OCI-LY7 (cell line): Measurements from ENCODE around the gene EGFLAM. TPM values are rescaled to one million over a fixed set of nuclear protein-coding genes. Genes with fewer than 3 reads are reported as not detected.

Experiments
- BruUV-seq: library from RNA; stranded (reverse); fragments of 400-500 nt; replicated peaks from 2 replicates; lab custom pipeline; 2021; lab: Mats Ljungman, UMichigan
- CTCF ChIA-PET: fragments of 300-600 bp; sonication (Branson Sonifier 250); formaldehyde crosslinking; loops from one replicate; lab custom pipeline; 2022; ENCODE audit warnings: antibody characterized with exemption; ENCODE audit not compliant: unreplicated experiment; lab: Charles Lee
- POLR2A ChIA-PET: fragments of 300-600 bp; sonication (Branson Sonifier 250); formaldehyde crosslinking; loops from one replicate; lab custom pipeline; 2022; ENCODE audit warnings: antibody characterized with exemption; lab: Charles Lee
- DNase-seq: peaks from one replicate; pipeline ENCODE4 v3.0.0-alpha.2; 2015; ENCODE audit warnings: low spot score
- H2AFZ ChIP-seq: fragments of 200-600 bp; sonication (generic), shearing (Covaris generic); 2 replicates; pipeline ENCODE4 v1.6.1; 2014; ENCODE audit warnings: mild to moderate bottlenecking, antibody characterized with exemption, low read length, moderate library complexity
- H3K27ac ChIP-seq: fragments of 200-600 bp; sonication (generic); 2 replicates; pipeline ENCODE4 v1.5.1; 2014; ENCODE audit warnings: mixed run types, low read depth, mild to moderate bottlenecking, moderate library complexity, low read length, inconsistent platforms; ENCODE audit not compliant: poor library complexity, severe bottlenecking
- H3K36me3 ChIP-seq: fragments of 200-600 bp; sonication (generic); 2 replicates; pipeline ENCODE4 v1.6.1; 2014; ENCODE audit warnings: mild to moderate bottlenecking, antibody characterized with exemption, low read length, moderate library complexity, mixed read lengths; ENCODE audit not compliant: insufficient read depth
- H3K4me1 ChIP-seq: fragments of 200-600 bp; sonication (generic); 2 replicates; pipeline ENCODE4 v1.5.1; 2014; ENCODE audit warnings: mild to moderate bottlenecking, low read length; ENCODE audit not compliant: insufficient read depth, poor library complexity, severe bottlenecking
- H3K4me2 ChIP-seq: fragments of 200-600 bp; sonication (generic); 2 replicates; pipeline ENCODE4 v1.6.1; 2014; ENCODE audit warnings: mild to moderate bottlenecking, low read length
- H3K4me3 ChIP-seq: fragments of 200-600 bp; sonication (generic); 2 replicates; pipeline ENCODE4 v1.5.1; 2014; ENCODE audit warnings: mild to moderate bottlenecking, low read depth, low read length; ENCODE audit not compliant: poor library complexity, severe bottlenecking
- H3K79me2 ChIP-seq: fragments of 200-600 bp; sonication (generic); 2 replicates; pipeline ENCODE4 v1.6.1; 2016; ENCODE audit warnings: low read depth, mild to moderate bottlenecking, low read length, moderate library complexity, mixed read lengths; ENCODE audit not compliant: insufficient read depth
- H3K9me2 ChIP-seq: fragments of 200-600 bp; sonication (generic); 2 replicates; pipeline ENCODE4 v1.6.1; 2016; ENCODE audit warnings: mild to moderate bottlenecking, low read length, mixed read lengths; ENCODE audit not compliant: insufficient read depth
- H3K9me3 ChIP-seq: fragments of 200-600 bp; sonication (generic); 2 replicates; pipeline ENCODE4 v1.6.1; 2014; ENCODE audit warnings: mild to moderate bottlenecking, mixed run types, low read length, mixed read lengths
- H4K20me1 ChIP-seq: fragments of 200-600 bp; sonication (generic); 2 replicates; pipeline ENCODE4 v1.6.1; 2014; ENCODE audit warnings: mild to moderate bottlenecking, antibody characterized with exemption, low read length, moderate library complexity, mixed read lengths; ENCODE audit not compliant: insufficient read depth
- EZH2phosphoT487 ChIP-seq: fragments of 200-600 bp; sonication (generic); IDR thresholded peaks from 2 replicates; pipeline ENCODE4 v1.6.1; 2018; ENCODE audit warnings: low read depth, borderline replicate concordance, mild to moderate bottlenecking, mixed run types, antibody characterized with exemption, low read length, moderate library complexity, mixed read lengths
- intact Hi-C: fragments of 100-400 bp; cut with micrococcal nuclease; formaldehyde crosslinking; loops from one replicate; pipeline ENCODE4 v1.10.0; 2022; ENCODE audit not compliant: unreplicated experiment
- total RNA-seq, 2 experiments: library from RNA; depleted of rRNA in 1 of 2; stranded (reverse); fragments of >200 nt in 1 of 2; shearing (Covaris generic) in 1 of 2; gene quantifications; 2 replicates each; pipeline ENCODE4 v1.2.3, GENCODE V29; 2014 to 2022
- TF ChIP-seq, protein P1 (sequence below): fragments of 200-600 bp; sonication (generic); conservative IDR thresholded peaks from 2 replicates; pipeline ENCODE4 v1.5.1; 2014; ENCODE audit warnings: mild to moderate bottlenecking, antibody characterized with exemption, low read length, moderate library complexity, mixed read lengths

EGFLAM gene
- total RNA-seq, 2 experiments from 2014 or later = not detected

- peak; percentile 68 for DNase-seq
- BruUV-seq = no TSS peak
- no peaks in the 10 kb centered on the region for H3K9me3 ChIP-seq
- no peaks in the 10 kb centered on the region for H3K79me2 ChIP-seq
- no peak overlapping the region for H3K4me2 ChIP-seq
- H4K20me1 ChIP-seq = no peaks in the 10 kb centered on the region
- ChIA-PET POLR2A (interaction anchor here (0.6 to 0.7 kb wide), 2 partner anchors 391 to 438 kb away, joined by 4 read pairs; no protein-coding TSS in a partner anchor), CTCF (no interaction called here)
- H2AFZ ChIP-seq = no peak overlapping the region
- intact Hi-C loops = loop anchor here (5.0 kb wide), 1 partner anchor 424 kb away; no protein-coding TSS in a partner anchor
- no peak overlapping the region for H3K27ac ChIP-seq
- H3K4me3 ChIP-seq = no peak overlapping the region
- H3K9me2 ChIP-seq = no peaks in the 10 kb centered on the region
- no peaks in the 10 kb centered on the region for H3K36me3 ChIP-seq
- H3K4me1 ChIP-seq = no peaks in the 10 kb centered on the region
- no peak for TF ChIP-seq EZH2phosphoT487
- TF ChIP-seq, protein P1, sequence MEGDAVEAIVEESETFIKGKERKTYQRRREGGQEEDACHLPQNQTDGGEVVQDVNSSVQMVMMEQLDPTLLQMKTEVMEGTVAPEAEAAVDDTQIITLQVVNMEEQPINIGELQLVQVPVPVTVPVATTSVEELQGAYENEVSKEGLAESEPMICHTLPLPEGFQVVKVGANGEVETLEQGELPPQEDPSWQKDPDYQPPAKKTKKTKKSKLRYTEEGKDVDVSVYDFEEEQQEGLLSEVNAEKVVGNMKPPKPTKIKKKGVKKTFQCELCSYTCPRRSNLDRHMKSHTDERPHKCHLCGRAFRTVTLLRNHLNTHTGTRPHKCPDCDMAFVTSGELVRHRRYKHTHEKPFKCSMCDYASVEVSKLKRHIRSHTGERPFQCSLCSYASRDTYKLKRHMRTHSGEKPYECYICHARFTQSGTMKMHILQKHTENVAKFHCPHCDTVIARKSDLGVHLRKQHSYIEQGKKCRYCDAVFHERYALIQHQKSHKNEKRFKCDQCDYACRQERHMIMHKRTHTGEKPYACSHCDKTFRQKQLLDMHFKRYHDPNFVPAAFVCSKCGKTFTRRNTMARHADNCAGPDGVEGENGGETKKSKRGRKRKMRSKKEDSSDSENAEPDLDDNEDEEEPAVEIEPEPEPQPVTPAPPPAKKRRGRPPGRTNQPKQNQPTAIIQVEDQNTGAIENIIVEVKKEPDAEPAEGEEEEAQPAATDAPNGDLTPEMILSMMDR = peak; percentile 85
Observed at GRCh38 chr5:38382898-38383297, 124.5 kb downstream of the EGFLAM start.

- Histone ChIP-seq H3K4me1 (no peaks in the 10 kb centered on the region), H3K9me3 (no peaks in the 10 kb centered on the region), H3K4me2 (no peak overlapping the region), H2AFZ (no peak overlapping the region), H3K27ac (no peak overlapping the region), H3K79me2 (no peaks in the 10 kb centered on the region), H3K4me3 (no peak overlapping the region), H3K36me3 (no peaks in the 10 kb centered on the region), H4K20me1 (no peaks in the 10 kb centered on the region), H3K9me2 (no peaks in the 10 kb centered on the region)
- intact Hi-C loops = loop anchor here (5.0 kb wide), 1 partner anchor 424 kb away; no protein-coding TSS in a partner anchor
- CTCF ChIA-PET = no interaction called here
- POLR2A ChIA-PET = no interaction called here
- DNase-seq = no peak
- no TSS peak for BruUV-seq
- no peak for TF ChIP-seq EZH2phosphoT487
- TF ChIP-seq, protein P1 = no peak
Observed at GRCh38 chr5:38383701-38384100, 125.3 kb downstream of the EGFLAM start.

- ChIA-PET POLR2A (no interaction called here), CTCF (no interaction called here)
- no peaks in the 10 kb centered on the region for H3K4me1 ChIP-seq
- H3K4me2 ChIP-seq = no peak overlapping the region
- no peak overlapping the region for H3K27ac ChIP-seq
- intact Hi-C loops = loop anchor here (5.0 kb wide), 1 partner anchor 423 kb away; no protein-coding TSS in a partner anchor
- H3K36me3 ChIP-seq = no peaks in the 10 kb centered on the region
- TF ChIP-seq, protein P1 = no peak
- no peak for TF ChIP-seq EZH2phosphoT487
- no peaks in the 10 kb centered on the region for H3K9me2 ChIP-seq
- H3K9me3 ChIP-seq = no peaks in the 10 kb centered on the region
- no peak overlapping the region for H2AFZ ChIP-seq
- no peak for DNase-seq
- BruUV-seq = no TSS peak
- no peaks in the 10 kb centered on the region for H4K20me1 ChIP-seq
- no peaks in the 10 kb centered on the region for H3K79me2 ChIP-seq
- H3K4me3 ChIP-seq = no peak overlapping the region
Observed at GRCh38 chr5:38384396-38384795, 126.0 kb downstream of the EGFLAM start.
